ENCODE measurements around the gene SHTN1. TPM values are rescaled to one million over a fixed set of nuclear protein-coding genes. Genes with fewer than 3 reads are reported as not detected.

The SHTN1 gene
- total and polyA plus RNA-seq, 2 of the 4 experiments (the other 2 are of a cell fraction): 0.54 to 2.3 TPM

- no CpG with 5 or more reads among the region's 2 CpGs for WGBS, 2 experiments (ENCODE audit: extremely low coverage in 2 of 2, insufficient read length in 1 of 2)
- Histone ChIP-seq H2BK20ac (ENCODE audit: low read depth, low read length) (no peak overlapping the region), H2AK5ac (ENCODE audit: low read depth, low read length) (no peak overlapping the region), H4K8ac (ENCODE audit: low read depth in 2 of 2, low read length in 2 of 2) (no peak overlapping the region), H3K4ac (ENCODE audit: low read depth, low read length) (no peak overlapping the region), H4K91ac (ENCODE audit: insufficient read depth, low read depth, low read length) (no peak overlapping the region), H3K79me1 (ENCODE audit: low read depth in 1 of 2, low read length in 2 of 2) (no peaks in the 10 kb centered on the region), H2AK9ac (replicated peaks; ENCODE audit: low read depth, low read length, poor library complexity) (no peak overlapping the region), H3K23ac (ENCODE audit: low read depth, low read length) (no peak overlapping the region), H3K9ac (ENCODE audit: low read depth, low read length) (no peak overlapping the region), H3K56ac (ENCODE audit: extremely low read depth, insufficient read depth, low read length) (no peak overlapping the region), H3K4me3 (ENCODE audit: insufficient read depth, low read depth, low read length) (no peak overlapping the region), H3K36me3 (ENCODE audit: control insufficient read depth, insufficient read depth, low read length) (no peaks in the 10 kb centered on the region), H2BK5ac (ENCODE audit: low read depth, low read length, poor library complexity, severe bottlenecking) (no peak overlapping the region), H2AFZ (replicated peaks; ENCODE audit: low read length, poor library complexity) (no peak overlapping the region), H3K4me1 (ENCODE audit: control insufficient read depth, insufficient read depth, low read length) (no peaks in the 10 kb centered on the region), H4K20me1 (ENCODE audit: insufficient read depth, low read length) (no peaks in the 10 kb centered on the region), H4K5ac (ENCODE audit: low read depth, low read length) (no peak overlapping the region), H3K4me2 (ENCODE audit: low read depth, low read length) (no peak overlapping the region), H3K27me3 (ENCODE audit: control insufficient read depth, insufficient read depth, low read length) (no peaks in the 10 kb centered on the region), H3K18ac (ENCODE audit: low read depth, low read length) (no peak overlapping the region), H3K27ac (ENCODE audit: insufficient read depth, low read length) (no peak overlapping the region), H3K9me3 (ENCODE audit: control insufficient read depth, insufficient read depth, low read length) (no peaks in the 10 kb centered on the region), H2BK15ac (ENCODE audit: low read depth, low read length) (no peak overlapping the region), H3K9me1 (ENCODE audit: insufficient read depth, low read length) (no peaks in the 10 kb centered on the region), H2BK120ac (ENCODE audit: low read depth, low read length) (no peak overlapping the region), H3K14ac (replicated peaks; ENCODE audit: low read depth, low read length) (no peak overlapping the region)
- no peak for ATAC-seq (ENCODE audit: low read depth)
- POLR2A ChIA-PET (ENCODE audit: unreplicated experiment): no interaction called here
- BruUV-seq (replicated peaks): no TSS peak
- no peak for DNase-seq
- CTCF ChIA-PET: interaction anchor here (0.6 kb wide), 1 partner anchor 79 kb away, joined by 3 read pairs; no protein-coding TSS in a partner anchor
- intact Hi-C loops (cut with micrococcal nuclease) (no loop called here), in situ Hi-C loops (cut with MboI; ENCODE audit: low sequenced_read_pairs) (no loop called here), dilution Hi-C loops (cut with HindIII; ENCODE audit: low sequenced_read_pairs, unreplicated experiment) (no loop called here)
- no peak for TF ChIP-seq CHD1 (IDR thresholded peaks at IDR 0.05; ENCODE audit: low read depth, low read length)
- TF ChIP-seq MAFK (IDR thresholded peaks at IDR 0.05; ENCODE audit: low read depth, low read length): no peak
- TF ChIP-seq CEBPB (IDR thresholded peaks at IDR 0.05; ENCODE audit: low read depth, low read length): no peak
- no peak for TF ChIP-seq POLR2A (IDR thresholded peaks at IDR 0.05; ENCODE audit: low read depth, low read length)
- TF ChIP-seq NFE2L2 (IDR thresholded peaks at IDR 0.05; ENCODE audit: low read depth, low read length): no peak
- TF ChIP-seq USF2 (IDR thresholded peaks at IDR 0.05; ENCODE audit: low read depth, low read length): no peak
- no peak for TF ChIP-seq FOS (IDR thresholded peaks at IDR 0.05; ENCODE audit: low read depth, low read length)
- TF ChIP-seq SMC3 (IDR thresholded peaks at IDR 0.05; ENCODE audit: low read depth, low read length): no peak
- TF ChIP-seq RFX5 (IDR thresholded peaks at IDR 0.05; ENCODE audit: low read depth, low read length): no peak
- TF ChIP-seq RAD21 (IDR thresholded peaks at IDR 0.05; ENCODE audit: low read length): no peak
- TF ChIP-seq CTCF (conservative IDR thresholded peaks at IDR 0.05; ENCODE audit: low read depth, low read length): no peak
- TF ChIP-seq MAZ (IDR thresholded peaks at IDR 0.05; ENCODE audit: borderline replicate concordance, low read depth, low read length): no peak
- no peak for TF ChIP-seq BHLHE40 (IDR thresholded peaks at IDR 0.05; ENCODE audit: low read depth, low read length)
- no peak for TF ChIP-seq RCOR1 (IDR thresholded peaks at IDR 0.05; ENCODE audit: insufficient replicate concordance, low read length)
- TF ChIP-seq, protein P1, sequence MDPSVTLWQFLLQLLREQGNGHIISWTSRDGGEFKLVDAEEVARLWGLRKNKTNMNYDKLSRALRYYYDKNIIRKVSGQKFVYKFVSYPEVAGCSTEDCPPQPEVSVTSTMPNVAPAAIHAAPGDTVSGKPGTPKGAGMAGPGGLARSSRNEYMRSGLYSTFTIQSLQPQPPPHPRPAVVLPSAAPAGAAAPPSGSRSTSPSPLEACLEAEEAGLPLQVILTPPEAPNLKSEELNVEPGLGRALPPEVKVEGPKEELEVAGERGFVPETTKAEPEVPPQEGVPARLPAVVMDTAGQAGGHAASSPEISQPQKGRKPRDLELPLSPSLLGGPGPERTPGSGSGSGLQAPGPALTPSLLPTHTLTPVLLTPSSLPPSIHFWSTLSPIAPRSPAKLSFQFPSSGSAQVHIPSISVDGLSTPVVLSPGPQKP (IDR thresholded peaks at IDR 0.05; ENCODE audit: borderline replicate concordance, low read depth, low read length): no peak
- TF ChIP-seq MXI1 (IDR thresholded peaks at IDR 0.05; ENCODE audit: borderline replicate concordance, low read depth, low read length): no peak
Observed at GRCh38 chr10:116919706-116920105, 85.3 kb downstream of the SHTN1 start.
